ENCODE results near the gene KASH5.
A peak's percentile ranks its signal among the peaks of the same experiment; 100 is the strongest.

KASH5 gene

DNA sequence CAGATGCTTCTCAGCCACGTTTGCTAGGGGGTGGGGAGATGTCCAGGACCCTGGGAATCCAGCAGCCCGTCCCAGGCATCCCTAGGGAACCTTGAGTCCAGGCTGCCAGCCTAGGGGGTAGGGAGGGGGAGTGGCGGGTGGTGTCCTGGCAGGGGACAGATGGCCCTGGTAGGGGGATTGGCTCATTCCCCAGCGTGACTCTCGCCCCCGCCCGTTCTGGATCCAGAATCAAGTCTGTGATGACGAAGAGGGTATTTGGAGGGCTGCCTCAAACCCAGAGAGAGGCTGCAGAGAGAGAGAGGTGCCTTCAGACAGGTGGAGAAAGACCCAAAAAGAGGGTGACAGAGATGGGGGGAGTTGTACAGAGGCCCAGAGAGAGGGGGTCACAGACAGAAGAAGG lies 49.2 kb downstream of the KASH5 start:
- Mint-ChIP-seq H3K36me3 (ENCODE audit: low read depth) (no peaks in the 10 kb centered on the region), H3K27me3 (ENCODE audit: low read depth, poor library complexity) (peaks cover 100% of the 10 kb centered on the region), H3K4me1 (peaks cover 58% of the 10 kb centered on the region), H3K9me3 (peaks cover 11% of the 10 kb centered on the region), H3K27ac (no peak overlapping the region), H3K4me3 (no peak overlapping the region)
- TF ChIP-seq, protein P1, sequence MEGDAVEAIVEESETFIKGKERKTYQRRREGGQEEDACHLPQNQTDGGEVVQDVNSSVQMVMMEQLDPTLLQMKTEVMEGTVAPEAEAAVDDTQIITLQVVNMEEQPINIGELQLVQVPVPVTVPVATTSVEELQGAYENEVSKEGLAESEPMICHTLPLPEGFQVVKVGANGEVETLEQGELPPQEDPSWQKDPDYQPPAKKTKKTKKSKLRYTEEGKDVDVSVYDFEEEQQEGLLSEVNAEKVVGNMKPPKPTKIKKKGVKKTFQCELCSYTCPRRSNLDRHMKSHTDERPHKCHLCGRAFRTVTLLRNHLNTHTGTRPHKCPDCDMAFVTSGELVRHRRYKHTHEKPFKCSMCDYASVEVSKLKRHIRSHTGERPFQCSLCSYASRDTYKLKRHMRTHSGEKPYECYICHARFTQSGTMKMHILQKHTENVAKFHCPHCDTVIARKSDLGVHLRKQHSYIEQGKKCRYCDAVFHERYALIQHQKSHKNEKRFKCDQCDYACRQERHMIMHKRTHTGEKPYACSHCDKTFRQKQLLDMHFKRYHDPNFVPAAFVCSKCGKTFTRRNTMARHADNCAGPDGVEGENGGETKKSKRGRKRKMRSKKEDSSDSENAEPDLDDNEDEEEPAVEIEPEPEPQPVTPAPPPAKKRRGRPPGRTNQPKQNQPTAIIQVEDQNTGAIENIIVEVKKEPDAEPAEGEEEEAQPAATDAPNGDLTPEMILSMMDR (IDR thresholded peaks at IDR 0.05) = no peak
- no peak for DNase-seq

DNA sequence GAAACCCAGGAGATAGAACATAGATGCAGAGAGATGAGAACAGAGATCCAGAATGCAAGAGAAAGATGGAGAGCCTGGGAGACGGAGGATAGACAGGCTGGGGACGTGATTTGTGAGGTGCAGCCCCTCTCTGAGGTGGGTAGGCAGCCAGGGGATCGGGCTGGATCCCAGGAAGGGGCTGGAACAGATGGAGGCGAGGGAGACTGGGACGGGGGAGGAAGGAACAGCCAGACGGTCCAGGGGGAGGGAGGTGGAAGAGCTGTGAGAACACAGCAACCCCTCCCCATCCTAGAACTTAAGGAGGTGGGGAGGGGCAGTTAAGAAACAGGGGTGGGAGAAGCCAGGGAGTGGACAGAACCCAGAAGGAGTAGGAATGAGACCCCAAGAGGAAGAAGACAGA lies 50.2 kb downstream of the KASH5 start:
- H3K27me3 Mint-ChIP-seq (ENCODE audit: low read depth, poor library complexity) = peaks cover 96% of the 10 kb centered on the region

DNA sequence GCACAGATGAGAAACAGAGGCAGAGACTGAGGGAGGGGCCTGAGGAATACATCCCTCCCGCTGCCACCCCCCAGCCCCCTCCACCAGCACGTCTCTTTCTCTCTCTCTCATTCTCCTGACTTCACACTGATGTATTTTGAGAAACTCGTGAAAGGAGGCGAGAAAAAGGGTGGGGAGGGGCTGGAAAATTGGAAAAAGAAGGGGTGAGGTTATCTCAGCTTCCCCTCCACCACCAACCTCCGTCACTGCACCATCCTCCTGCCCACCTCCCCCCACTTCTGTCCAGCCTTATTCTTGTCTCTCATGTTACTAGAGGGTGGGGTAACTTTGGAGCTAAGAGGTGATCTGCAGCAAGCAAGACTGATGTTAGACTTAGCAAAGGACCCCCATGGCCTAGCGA lies 51.8 kb downstream of the KASH5 start:
- no peak for DNase-seq

More for the DNA sequence above, 50.2 kb downstream of the KASH5 start:
- Mint-ChIP-seq H3K4me3 (no peak overlapping the region), H3K27ac (no peak overlapping the region), H3K4me1 (peaks cover 63% of the 10 kb centered on the region), H3K36me3 (ENCODE audit: low read depth) (no peaks in the 10 kb centered on the region), H3K9me3 (peaks cover 3% of the 10 kb centered on the region)
- TF ChIP-seq, protein P1 (IDR thresholded peaks at IDR 0.05) = no peak
- no peak for DNase-seq

DNA sequence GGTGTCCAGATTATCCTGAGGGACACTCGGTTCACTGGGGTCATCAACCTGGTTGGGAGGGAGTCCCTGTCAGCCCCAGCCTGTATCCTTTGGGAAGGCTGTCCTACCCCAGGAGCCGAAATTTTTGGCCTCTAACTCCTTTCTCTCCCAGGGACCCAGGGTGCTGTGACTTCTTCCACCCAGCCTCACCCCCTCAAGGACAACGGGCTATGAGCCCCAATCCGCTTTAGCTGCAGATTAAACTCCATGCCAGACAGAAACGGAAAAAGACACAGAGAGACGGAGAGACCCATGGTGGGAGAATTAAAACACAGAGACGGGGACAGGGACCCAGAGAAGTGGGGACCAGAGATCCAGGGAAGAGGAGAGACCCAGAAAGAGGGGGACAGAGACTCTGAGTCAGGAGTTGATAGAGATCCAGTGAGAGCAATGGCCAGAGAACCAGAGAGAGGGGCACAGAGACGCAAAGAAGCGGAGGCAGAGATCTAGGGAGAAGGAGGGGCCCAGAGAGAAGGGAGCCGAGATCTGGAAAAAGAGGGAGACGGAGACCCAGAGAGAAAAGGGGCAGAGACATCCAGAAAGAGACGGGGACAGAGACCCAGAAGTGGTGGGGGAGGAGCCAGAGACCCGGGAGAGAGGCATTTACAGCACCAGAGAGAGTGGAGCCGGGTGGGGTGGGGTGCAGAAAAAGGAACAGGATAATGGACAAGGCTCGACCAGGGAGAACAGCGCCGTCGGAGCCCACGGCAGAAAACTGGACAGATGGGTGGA lies 52.6 kb downstream of the KASH5 start:
- peaks cover 72% of the 10 kb centered on the region for H3K27me3 Mint-ChIP-seq (ENCODE audit: low read depth, poor library complexity)
- TF ChIP-seq, protein P1 (IDR thresholded peaks at IDR 0.05) = no peak
- peaks cover 63% of the 10 kb centered on the region for H3K4me1 Mint-ChIP-seq
- H3K9me3 Mint-ChIP-seq = no peaks in the 10 kb centered on the region
- DNase-seq = no peak
- H3K27ac Mint-ChIP-seq = no peak overlapping the region
- H3K4me3 Mint-ChIP-seq = peak overlapping the region; percentile 77
- no peaks in the 10 kb centered on the region for H3K36me3 Mint-ChIP-seq (ENCODE audit: low read depth)

More for the DNA sequence above, 51.8 kb downstream of the KASH5 start:
- Mint-ChIP-seq H3K9me3 (no peaks in the 10 kb centered on the region), H3K4me3 (no peak overlapping the region), H3K4me1 (peaks cover 63% of the 10 kb centered on the region), H3K27me3 (ENCODE audit: low read depth, poor library complexity) (peaks cover 80% of the 10 kb centered on the region), H3K27ac (no peak overlapping the region), H3K36me3 (ENCODE audit: low read depth) (no peaks in the 10 kb centered on the region)
- TF ChIP-seq, protein P1 (IDR thresholded peaks at IDR 0.05) = no peak

DNA sequence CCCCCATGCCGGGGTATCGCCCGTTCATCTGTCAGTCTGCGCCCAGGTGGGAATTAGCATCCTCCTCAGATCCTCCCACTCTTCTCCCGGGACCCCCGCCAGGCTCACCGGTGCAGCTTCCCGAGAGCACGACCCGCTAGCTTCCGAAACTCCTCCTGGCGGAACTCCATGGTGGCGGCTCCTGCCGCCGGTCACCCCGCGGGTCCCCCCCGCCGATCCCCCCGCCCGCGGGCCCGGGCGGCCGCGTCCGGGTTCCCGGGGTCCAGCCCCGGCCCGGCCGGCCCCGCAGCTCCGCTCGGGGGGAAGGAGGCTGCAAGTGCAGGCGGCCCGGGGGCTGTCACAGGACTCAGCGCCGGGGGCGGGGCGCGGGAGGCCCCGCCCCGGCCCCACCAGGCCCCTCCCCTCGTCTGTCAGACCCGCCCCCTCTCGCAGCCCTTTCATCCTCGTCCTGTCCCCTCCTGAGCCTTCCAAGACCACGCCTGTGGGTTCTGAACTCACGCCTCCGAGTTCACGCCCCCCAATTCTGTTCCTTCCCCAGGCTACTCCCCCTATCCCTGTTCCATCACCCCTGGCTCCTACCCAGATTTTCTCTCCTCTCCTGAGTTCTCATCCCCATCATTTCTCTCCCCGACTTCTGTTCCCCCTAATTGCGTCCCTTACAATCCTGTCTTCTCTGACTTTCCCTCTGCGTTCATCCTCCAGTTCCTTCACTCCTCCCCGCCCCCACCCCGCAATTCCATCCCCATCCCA lies 53.3 kb downstream of the KASH5 start, which contains the start of gene SLC17A7:
SLC17A7 (minus strand) TSS at position 318 of the 750 bp plus-strand sequence; CDS start at position 170, 148 bp downstream.
- Mint-ChIP-seq H3K36me3 (ENCODE audit: low read depth) (peaks cover 5% of the 10 kb centered on the region), H3K27ac (peak within 1 kb of the TSS; percentile 42), H3K27me3 (ENCODE audit: low read depth, poor library complexity) (peaks cover 65% of the 10 kb centered on the region), H3K9me3 (no peaks in the 10 kb centered on the region), H3K4me3 (peak within 1 kb of the TSS; percentile 82), H3K4me1 (peaks cover 57% of the 10 kb centered on the region)
- TF ChIP-seq, protein P1 (IDR thresholded peaks at IDR 0.05) = no peak
- peak; percentile 77 for DNase-seq
